ENCODE results near the gene BMPR1B.
"Not testable (repeated sequence)": the region's sequence is repeated elsewhere in the genome, so short reads cannot be mapped to it uniquely, and the experiment has no call there.

BMPR1B gene

GRCh38 chr4:95158045-95158444 is 400.3 kb downstream of the BMPR1B start:
- DNase-seq: no peak

GRCh38 chr4:95158626-95159025 is 400.9 kb downstream of the BMPR1B start:
- no peak for DNase-seq

GRCh38 chr4:95159384-95159783 is 401.6 kb downstream of the BMPR1B start:
- DNase-seq: no peak

GRCh38 chr4:95161781-95162469 is 404.2 kb downstream of the BMPR1B start:
- DNase-seq: no peak

- no peak for DNase-seq
Observed at GRCh38 chr4:95162867-95163266, 405.1 kb downstream of the BMPR1B start.

- no peak for DNase-seq
Observed at GRCh38 chr4:95165926-95166524, 408.3 kb downstream of the BMPR1B start.

GRCh38 chr4:95167805-95168204 is 410.1 kb downstream of the BMPR1B start:
- DNase-seq: peak; percentile 7

GRCh38 chr4:95170176-95170575 is 412.4 kb downstream of the BMPR1B start:
- no peak for DNase-seq

- DNase-seq: not testable (repeated sequence)
Observed at GRCh38 chr4:95171377-95171776, 413.6 kb downstream of the BMPR1B start.

- DNase-seq: no peak
Observed at GRCh38 chr4:95178938-95179337, 421.2 kb downstream of the BMPR1B start.

GRCh38 chr4:95180531-95181242 is 422.9 kb downstream of the BMPR1B start:
- DNase-seq: no peak

GRCh38 chr4:95181243-95181995 is 423.7 kb downstream of the BMPR1B start:
- peak; percentile 37 for DNase-seq

GRCh38 chr4:95181996-95182306 is 424.2 kb downstream of the BMPR1B start:
- no peak for DNase-seq

GRCh38 chr4:95183656-95184408 is 426.1 kb downstream of the BMPR1B start:
- DNase-seq: no peak

GRCh38 chr4:95186666-95187065 is 428.9 kb downstream of the BMPR1B start:
- no peak for DNase-seq

- DNase-seq: no peak
Observed at GRCh38 chr4:95188701-95189370, 431.1 kb downstream of the BMPR1B start.

- DNase-seq: no peak
Observed at GRCh38 chr4:95190751-95191436, 433.1 kb downstream of the BMPR1B start.

- DNase-seq: no peak
Observed at GRCh38 chr4:95191537-95191936, 433.8 kb downstream of the BMPR1B start.

- no peak for DNase-seq
Observed at GRCh38 chr4:95193391-95194224, 435.9 kb downstream of the BMPR1B start.

- no peak for DNase-seq
Observed at GRCh38 chr4:95197353-95197752, 439.6 kb downstream of the BMPR1B start.

- DNase-seq: no peak
Observed at GRCh38 chr4:95198961-95199360, 441.2 kb downstream of the BMPR1B start.
